ENCODE data around the gene ABHD4.
A peak's percentile ranks its signal among the peaks of the same experiment; 100 is the strongest.
"Not testable (repeated sequence)": the region's sequence is repeated elsewhere in the genome, so short reads cannot be mapped to it uniquely, and the experiment has no call there.

Gene ABHD4

DNA sequence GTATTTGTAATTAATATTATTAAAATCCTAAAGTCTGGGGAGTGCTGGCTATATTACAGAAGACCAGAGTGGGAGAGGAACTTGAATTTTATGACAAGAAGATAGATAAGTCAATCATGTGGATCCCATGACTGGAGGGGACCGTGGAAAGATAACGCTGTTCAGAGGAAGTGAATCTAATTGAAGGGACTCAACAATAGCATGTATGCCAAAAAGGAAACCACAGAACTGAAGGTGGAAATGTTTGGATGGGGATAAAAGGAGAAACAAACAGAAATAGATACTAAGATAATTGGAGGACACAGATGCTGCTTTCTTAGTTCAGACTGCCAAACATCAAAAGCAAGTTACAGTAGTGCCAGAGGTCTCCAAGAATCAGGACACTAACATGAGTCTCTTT is 24.9 kb downstream of the ABHD4 start:
- DNase-seq (ENCODE audit: low read depth in 1 of 2, low spot score in 1 of 2), result no peak

DNA sequence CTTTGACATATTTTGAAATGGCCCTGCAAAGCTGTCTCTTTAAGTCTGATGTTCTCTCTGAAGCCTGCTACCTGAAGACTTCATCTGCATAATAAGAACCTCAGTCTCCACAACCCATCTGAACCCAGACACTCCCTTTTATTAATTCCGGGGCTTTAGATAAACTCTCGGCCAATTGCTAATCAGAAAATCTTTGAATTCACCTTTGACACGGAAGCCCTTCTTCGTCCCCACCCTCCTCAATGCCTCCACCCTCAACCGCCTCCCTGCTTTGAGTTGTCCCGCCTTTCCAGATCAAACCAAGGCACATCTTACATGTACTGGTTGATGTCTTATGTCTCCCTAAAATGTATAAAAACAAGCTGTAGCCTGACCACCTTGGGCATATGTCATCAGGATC is 28.5 kb downstream of the ABHD4 start:
- DNase-seq (ENCODE audit: low read depth in 1 of 2, low spot score in 1 of 2), result no peak

DNA sequence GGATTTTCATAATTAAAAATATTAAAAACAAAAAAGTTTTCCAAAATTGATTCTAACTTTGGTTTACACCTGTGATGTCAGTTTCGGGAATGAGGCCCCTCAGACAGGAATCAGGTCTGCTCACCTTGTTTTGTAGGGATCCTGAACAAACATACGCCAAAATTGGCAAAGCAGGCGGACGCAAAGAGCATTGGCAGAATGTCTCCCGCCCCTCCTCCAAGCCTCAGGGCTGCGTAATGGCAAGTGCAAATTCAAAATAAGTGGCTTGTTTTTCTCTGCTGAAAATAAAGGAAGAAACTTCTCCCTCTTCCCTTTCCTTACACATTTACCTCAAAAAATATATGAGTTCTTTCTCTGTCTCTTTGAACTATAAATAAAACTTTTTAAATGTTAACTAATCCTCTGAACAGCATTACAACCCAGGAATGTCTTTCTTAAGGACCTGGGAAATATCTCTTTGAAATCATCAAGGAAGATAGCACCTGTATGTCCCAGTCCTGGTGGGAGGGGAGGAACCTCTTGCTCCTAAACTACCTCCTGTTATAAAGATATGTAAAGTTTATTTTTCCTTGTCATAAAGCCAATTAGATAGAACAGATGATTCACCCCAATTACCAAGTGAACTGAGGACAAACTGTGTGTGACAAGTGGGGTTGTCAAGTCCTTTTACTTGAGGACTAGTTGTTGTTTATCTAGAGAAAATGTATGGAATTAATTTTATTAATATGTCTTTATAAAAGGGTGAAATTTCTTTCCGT is 29.6 kb downstream of the ABHD4 start:
- DNase-seq (ENCODE audit: low read depth in 1 of 2, low spot score in 1 of 2), result no peak

DNA sequence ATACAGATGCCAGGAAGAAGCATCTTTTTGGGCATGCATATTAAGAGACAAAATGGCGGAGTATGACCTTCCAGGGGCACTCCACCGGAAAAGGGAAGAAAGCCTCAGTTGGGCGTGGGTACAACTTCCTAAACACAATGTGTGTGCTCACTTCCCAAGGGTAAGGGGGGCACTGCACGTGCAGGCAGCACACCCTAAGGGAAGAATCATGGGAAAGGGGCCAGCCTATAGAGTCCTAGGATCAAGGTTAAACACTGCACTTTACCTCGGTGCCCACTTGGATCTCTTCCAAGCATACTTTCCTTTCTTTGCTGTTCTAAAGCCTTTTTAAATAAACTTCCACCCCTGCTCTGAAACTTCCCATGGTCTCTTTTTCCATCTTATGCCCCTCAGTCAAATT is 31.3 kb downstream of the ABHD4 start:
- DNase-seq (ENCODE audit: low read depth in 1 of 2, low spot score in 1 of 2), result no peak

DNA sequence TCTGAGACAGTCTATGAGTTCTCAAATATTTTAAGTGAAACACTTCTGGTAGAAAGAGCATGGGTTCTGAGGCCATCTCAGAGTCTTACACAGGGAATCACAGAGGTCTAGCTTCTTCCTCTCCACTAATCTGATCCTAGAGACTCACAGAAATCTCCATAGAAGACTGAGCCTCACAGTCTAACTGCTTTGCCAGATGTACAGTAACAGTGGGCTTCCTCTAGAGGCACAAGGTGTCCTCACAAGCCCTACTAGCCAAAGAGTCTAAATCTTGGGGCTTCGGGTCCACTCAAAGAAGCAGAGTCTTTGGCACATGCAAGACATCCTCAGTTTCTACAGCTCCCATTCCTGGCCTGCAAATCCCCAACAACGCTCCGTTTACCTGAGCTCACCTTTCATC is 32.0 kb downstream of the ABHD4 start:
- DNase-seq (ENCODE audit: low read depth in 1 of 2, low spot score in 1 of 2), result no peak

DNA sequence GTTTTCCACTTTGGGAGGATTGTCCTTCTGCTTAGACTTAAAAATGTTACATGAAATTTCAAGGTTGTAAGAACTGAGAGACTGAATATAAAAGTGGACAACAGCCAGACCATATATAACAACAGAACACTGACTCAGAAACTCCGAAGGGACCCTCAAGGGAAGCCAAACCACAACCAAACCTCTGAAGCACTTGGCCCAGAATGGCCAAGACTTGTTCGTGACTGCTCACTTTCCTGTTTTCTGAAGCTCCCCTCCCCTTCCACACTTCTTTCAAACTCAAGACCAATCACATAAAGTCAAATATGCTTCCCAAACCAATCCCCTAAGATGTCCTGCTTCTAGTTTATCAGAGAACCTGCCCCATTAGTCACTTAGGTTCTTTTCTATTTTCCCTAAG is 32.4 kb downstream of the ABHD4 start:
- DNase-seq (ENCODE audit: low read depth in 1 of 2, low spot score in 1 of 2), result no peak

DNA sequence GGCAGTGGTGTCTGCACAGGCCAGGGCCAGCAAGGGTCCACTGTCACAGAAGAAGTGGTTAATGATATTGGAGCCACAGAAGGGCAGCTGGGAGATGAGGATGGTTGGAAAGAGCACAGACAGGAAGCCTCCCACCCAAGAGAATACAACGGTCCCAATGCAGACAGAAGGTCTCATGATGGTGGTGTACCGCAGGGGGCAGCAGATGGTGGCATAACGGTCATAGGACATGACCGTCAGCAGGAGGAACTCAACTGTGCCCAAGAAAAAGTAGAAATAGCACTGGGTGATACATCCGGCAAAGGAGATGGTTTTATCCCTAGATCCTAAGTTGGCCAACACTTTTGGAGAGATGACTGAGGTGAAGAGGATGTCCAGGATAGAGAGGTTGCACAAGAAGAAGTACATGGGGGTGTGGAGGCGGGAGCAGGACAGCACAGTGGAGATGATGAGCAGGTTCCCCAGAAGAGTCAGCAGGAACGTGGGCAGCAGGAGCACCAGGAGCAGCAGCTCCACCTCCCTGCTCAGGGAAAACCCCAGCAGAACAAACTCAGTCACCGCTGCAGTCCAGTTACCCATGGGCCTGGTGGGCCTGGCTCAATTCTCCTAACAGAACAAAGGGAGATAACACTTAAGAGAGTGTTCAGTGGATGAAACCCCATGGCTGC is 36.3 kb downstream of the ABHD4 start:
- DNase-seq (ENCODE audit: low read depth in 1 of 2, low spot score in 1 of 2), result no peak

DNA sequence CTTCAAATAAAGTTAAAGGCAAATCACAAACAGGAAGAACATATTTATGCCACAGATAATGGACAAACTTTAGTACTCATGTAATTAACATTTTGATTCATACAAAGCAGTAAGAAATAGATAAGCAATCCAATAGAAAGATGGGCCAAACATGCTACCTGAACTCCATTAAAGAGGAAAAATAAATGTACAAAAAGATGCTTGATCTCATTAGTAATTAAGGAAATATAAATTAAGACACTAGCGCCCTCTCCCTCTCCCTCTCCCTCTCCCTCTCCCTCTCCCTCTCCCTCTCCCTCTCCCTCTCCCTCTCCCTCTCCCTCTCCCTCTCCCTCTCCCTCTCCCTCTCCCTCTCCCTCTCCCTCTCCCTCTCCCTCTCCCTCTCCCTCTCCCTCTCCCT is 37.9 kb downstream of the ABHD4 start:
- not testable (repeated sequence) for DNase-seq (ENCODE audit: low read depth in 1 of 2, low spot score in 1 of 2)

DNA sequence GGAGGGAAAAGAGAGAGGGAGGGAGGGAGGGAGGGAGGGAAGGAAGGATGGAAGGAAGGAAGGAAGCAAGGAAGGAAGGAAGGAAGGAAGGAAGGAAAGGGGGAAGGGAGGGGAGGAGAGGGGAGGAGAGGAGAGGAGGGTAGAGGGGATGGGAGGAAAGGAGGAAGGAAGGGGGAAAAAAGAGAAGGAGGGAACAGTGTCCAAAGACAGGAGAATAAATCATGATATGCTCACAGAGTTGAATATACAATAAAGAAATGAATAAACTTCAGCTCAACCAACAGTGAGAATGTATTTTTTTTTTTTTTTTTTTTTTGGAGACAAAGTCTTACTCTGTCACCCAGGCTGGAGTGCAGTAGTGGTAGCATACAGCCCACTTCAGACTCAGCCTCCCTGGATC is 42.1 kb downstream of the ABHD4 start:
- DNase-seq (ENCODE audit: low read depth in 1 of 2, low spot score in 1 of 2), result no peak

DNA sequence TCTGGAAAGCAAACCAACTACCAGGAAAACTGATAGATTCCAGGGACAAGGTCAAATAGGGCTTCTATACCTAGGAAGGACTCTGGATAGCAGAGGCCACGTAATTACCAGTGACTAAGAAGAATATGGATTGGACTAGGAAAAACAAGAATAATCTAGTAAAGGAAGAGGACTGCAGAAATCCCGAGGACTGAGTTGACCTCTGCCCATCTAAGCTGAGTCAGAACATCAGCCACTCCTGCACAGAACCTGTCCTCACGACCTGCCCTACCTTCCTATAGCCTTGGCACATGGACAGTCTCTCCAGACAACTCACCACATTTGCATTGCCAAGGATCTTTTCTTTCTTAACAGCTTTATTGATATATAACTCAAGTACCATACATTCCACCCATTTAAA is 43.7 kb downstream of the ABHD4 start:
- no peak for DNase-seq (ENCODE audit: low read depth in 1 of 2, low spot score in 1 of 2)

DNA sequence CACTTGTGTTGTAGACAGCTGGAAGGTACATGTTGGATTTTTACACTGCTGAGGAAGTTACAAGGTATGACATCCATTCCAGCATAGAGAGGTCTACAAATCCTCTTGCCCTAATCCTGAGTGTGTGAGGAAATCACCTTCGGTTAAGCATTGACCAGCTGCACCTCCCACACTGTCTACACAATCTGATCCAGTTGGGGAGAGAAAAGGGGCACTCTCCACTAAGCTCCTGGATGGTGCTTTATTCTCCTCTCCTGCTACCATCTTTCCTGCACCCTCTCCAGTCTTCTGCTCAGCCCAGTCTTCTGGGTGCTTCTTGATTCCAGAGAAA is 46.2 kb downstream of the ABHD4 start, which contains the start of gene OR6J1:
TSS of gene OR6J1 (minus strand) at position 48 of the 331 bp plus-strand sequence. CDS start 9,541 bp downstream, outside the sequence.
- no peak for DNase-seq (ENCODE audit: low read depth in 1 of 2, low spot score in 1 of 2)

DNA sequence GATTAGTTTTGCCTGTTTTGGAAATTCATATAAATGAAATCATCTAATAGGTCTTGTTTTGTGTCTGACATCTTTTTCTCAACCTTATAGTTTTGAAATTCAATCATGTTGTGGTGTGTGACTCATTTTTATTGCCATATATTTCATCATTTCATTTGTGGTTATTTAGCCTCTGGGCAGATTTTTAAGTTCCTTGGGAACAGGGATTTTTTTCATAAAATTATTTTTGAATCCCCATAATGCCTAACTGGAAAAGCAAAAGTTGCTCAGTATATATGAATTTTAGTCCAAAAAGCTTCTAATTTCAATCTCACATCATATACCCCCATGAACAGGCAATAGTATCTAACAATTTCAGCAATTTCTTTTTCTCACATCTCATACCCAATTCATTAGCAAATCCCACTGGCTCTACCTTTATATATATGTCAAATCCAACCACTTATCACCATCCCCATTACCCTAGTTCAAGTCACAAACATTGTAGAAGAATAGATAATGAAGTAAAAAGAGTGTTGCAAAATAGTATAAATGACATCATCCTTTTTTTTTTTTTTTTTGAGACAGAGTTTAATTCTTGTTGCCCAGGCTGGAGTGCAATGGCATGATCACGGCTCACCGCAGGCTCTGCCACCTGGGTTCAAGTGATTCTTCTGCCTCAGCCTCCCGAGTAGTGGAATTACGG is 48.6 kb downstream of the ABHD4 start:
- no peak for DNase-seq (ENCODE audit: low read depth in 1 of 2, low spot score in 1 of 2)

DNA sequence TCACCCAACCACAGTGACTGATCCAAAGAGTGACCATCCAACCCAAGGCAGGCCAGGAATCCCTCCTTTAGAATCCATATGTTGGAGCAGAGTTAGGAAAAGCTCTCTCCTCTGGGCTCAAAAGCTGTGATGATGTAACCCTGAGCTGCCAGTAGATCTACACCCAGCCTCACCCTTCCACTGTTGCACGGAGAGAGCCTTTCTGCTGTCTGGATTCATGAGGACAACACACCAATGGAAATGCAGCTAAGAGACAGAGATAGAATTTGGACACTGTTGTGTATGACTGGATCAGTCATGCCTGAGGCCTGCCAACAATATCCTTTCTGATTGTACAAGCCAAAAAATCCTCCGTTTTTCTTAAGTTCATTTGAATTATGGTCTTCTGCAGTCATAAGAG is 50.4 kb downstream of the ABHD4 start:
- no peak for DNase-seq (ENCODE audit: low read depth in 1 of 2, low spot score in 1 of 2)

DNA sequence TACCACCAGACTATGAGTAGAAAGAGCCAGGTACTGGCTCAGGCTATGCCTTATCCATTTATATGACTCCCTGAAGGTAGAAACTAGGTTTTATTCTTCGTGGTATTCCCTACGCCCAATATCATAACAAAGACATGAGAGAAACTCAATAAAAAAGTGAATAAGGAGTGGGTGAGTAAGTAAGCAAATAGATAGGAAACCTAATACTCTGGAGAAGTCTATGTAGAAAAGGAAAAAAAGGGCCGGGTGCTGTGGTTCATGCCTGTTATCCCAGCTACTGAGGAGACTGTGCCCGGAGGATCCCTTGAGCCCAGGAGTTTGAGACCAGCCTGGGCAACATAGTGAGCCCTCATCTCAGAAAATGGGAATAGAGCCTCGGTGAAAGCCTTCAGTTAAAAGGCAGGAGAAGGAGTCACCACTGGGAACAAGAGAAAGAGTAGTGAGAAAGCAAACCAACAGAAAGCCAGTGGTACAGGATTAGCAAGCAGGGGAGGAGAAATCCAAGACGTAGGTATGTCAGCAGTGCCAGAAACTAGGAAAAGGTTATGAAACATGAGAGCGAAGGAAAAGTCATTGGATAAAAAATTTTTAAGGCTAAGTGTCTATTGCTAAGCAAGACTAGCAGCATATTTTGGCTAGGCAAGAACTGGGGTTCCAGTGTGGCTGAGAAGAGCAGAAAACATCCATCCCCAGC is 52.1 kb downstream of the ABHD4 start:
- DNase-seq (ENCODE audit: low read depth in 1 of 2, low spot score in 1 of 2), result no peak

DNA sequence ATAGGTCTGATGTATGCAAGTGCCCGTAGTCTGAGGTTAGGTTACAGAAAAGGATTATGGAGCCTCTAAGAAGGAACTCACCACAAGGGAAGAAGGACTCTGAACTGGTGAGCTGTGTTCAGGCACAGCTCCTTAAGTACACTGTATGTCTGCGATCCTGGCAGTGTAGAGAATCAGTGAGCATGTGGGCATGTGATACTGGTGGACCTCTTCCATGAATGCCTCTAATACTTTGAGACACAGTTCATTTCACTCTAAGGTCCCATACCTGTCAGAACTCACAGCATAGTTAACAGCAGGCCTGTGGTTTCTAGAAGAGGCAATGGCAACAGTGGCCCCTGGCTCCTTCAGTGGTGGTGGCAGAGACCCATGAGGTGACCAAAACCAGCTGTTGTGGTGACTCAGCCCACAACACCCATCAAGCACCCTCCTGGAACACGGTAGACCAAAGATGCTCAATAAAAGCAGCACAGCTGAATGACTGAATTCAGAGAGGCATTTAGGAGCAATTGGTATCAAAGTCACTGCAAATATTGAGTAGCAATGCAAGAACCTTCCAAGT is 52.9 kb downstream of the ABHD4 start:
- no peak for DNase-seq (ENCODE audit: low read depth in 1 of 2, low spot score in 1 of 2)

DNA sequence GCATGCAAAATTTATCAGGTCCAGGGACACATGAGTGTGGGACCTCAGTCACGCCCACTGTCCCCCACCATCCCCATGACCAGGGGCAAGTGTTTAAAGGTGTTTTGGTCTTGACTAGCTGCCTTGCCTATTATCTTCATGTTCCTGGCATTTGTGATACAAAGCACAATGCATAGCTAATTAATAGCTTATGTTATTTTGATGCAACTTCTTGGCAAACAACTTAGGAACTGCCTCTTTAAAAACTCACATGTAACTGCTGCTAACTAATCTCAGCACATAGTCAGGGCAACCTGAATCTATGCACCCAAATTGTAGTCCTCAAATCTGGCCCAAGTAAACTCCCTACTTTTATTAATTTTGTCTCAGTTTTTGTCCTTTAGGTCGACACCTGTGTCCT is 53.5 kb downstream of the ABHD4 start:
- no peak for DNase-seq (ENCODE audit: low read depth in 1 of 2, low spot score in 1 of 2)

DNA sequence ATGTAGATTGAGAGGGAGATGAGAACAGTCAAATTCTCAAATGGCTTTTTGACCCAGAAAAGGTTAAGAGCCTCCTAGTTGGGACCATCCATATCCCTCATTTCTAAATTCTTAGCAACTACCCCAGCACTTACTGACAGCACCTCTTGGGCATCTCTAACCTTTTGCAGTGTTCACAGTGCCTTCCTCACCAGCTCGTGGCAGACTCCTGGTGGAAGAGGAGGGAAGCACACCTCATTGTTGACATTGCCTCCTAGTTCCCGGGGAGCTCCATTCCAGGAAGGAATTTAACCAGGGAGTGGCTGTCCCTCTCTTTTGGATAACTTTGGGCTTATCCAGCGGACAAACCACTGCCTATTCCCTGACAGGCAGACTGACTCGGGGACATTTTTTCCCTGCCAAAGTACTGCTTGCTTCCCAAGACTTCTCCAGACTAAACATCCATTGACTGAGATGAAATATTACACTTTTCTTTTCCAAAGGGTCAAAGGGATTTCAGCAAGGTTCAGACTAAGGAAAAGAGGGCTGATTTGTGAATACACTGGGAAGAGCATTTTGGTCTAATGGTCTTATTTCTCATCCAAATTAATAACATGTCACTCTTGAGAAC is 55.0 kb downstream of the ABHD4 start:
- peak in 1 of 2 donors; percentile 16 for DNase-seq (ENCODE audit: low read depth in 1 of 2, low spot score in 1 of 2)

DNA sequence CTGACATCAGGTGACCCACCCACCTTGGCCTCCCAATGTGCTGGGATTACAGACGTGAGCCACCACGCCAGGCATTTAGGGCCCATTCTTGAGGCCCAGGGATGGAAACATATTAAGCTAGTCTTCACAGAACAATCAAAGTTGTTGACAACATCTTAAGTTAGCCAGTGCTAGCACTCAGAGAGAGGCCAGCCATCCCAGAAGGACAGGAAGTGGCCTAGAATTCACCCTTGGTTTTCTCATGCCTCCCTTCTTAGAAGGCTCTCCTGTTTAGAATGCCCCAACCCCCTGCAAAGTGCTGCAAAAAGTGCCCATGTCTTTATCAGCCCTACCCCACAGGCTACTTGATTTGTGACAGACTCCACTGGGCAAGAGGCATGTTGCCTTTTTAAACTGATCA is 58.1 kb downstream of the ABHD4 start:
- DNase-seq (ENCODE audit: low read depth in 1 of 2, low spot score in 1 of 2), result no peak

DNA sequence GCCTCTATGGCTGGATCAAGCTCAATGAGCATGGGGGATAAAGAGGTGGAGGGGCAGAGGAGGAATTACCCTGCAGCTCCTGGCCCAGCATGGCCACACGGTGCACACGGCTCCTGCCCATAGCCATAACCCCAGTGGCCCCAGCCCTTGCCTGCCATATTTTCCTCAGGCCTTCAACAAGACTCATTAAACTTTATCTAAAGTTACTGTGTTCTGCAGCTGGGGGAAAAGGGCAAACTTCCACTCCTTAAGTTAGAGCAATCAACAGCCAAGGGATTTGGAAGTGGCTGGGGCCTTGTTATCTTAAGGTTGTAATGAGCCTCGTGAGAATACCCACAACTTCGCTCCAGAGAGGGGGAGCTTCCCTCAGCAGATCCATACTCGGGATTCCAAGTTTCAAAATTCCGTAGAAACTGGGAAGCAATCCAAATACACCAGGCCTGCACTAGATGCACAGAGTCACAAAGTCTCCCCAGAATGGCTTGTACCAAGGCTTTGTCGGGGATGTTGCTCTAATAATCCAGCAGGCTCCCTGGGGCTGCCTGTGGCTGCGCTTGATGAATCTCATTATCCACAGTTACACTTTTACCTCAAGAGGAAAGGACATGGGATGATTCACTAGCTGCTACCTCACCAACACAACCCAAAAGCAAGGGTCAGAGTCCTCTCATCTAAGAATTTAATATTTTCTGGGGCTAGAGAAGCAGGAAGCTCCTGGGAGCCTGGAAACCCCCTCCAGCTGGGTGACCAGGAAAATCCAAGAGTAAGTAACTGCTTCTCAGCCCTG is 59.0 kb downstream of the ABHD4 start:
- DNase-seq (ENCODE audit: low read depth in 1 of 2, low spot score in 1 of 2), result no peak

DNA sequence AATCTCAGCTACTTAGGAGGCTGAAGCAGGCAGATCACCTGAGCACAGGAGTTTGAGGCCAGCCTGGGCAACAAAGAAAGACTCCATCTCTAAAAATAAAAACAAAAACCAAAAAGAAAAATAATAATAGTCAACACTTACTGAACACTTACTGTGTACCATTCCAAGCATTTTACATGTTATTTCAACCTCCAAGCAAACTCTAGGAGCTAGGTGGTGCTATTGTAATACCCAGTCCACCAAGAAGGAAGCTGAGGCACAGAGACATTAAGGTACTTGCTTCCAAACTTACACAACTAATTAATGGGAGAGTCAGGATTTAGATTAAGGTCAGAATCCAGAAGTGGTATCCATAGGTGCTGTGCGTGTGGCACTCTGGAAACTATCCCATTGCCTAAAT is 59.8 kb downstream of the ABHD4 start:
- DNase-seq (ENCODE audit: low read depth in 1 of 2, low spot score in 1 of 2), result no peak

Measured in stimulated activated CD4-positive, alpha-beta T cell treated with anti-CD3 and anti-CD28 coated beads, Interleukin-15, amount 100 ng/mL, for 1 hour (primary cell).